Calu3 (cell line): ENCODE results near the gene CHSY3. TPM values are rescaled to one million over a fixed set of nuclear protein-coding genes. Genes with fewer than 3 reads are reported as not detected.
"Not testable (repeated sequence)": the region's sequence is repeated elsewhere in the genome, so short reads cannot be mapped to it uniquely, and the experiment has no call there.

Experiments
- BruUV-seq: library from RNA; stranded (reverse); fragments of 400-500 nt; replicated peaks from 2 replicates; lab custom pipeline; 2021; lab: Mats Ljungman, UMichigan
- CTCF ChIA-PET: fragments of 300-600 bp; sonication (Branson Sonifier 250); formaldehyde crosslinking; loops from one replicate; lab custom pipeline; 2022; ENCODE audit warnings: antibody characterized with exemption; lab: Charles Lee
- DNase-seq: peaks from one replicate; pipeline ENCODE4 v3.0.0; 2022
- H3K27ac Mint-ChIP-seq: one replicate; pipeline ENCODE4 v1.8.0; 2022; ENCODE audit warnings: mixed read lengths; ENCODE audit not compliant: unreplicated experiment
- H3K27me3 Mint-ChIP-seq: one replicate; pipeline ENCODE4 v1.8.0; 2022; ENCODE audit warnings: mixed read lengths; ENCODE audit not compliant: unreplicated experiment
- H3K36me3 Mint-ChIP-seq: one replicate; pipeline ENCODE4 v1.8.0; 2022; ENCODE audit warnings: mild to moderate bottlenecking, moderate library complexity, mixed read lengths; ENCODE audit not compliant: insufficient read depth, unreplicated experiment
- H3K4me1 Mint-ChIP-seq: one replicate; pipeline ENCODE4 v1.8.0; 2022; ENCODE audit warnings: mild to moderate bottlenecking, low read depth, mixed read lengths; ENCODE audit not compliant: unreplicated experiment
- H3K4me3 Mint-ChIP-seq: one replicate; pipeline ENCODE4 v1.8.0; 2022; ENCODE audit warnings: mild to moderate bottlenecking, low read depth, moderate library complexity, mixed read lengths; ENCODE audit not compliant: unreplicated experiment
- H3K9me3 Mint-ChIP-seq: one replicate; pipeline ENCODE4 v1.8.0; 2022; ENCODE audit warnings: low read depth, mixed read lengths; ENCODE audit not compliant: unreplicated experiment
- CTCF ChIP-seq: fragments of 200-600 bp; IDR thresholded peaks from one replicate; pipeline ENCODE4 v1.8.0; 2022; ENCODE audit warnings: antibody characterized with exemption; ENCODE audit not compliant: unreplicated experiment
- intact Hi-C: fragments of 100-400 bp; cut with micrococcal nuclease; formaldehyde crosslinking; loops from one replicate; pipeline ENCODE4 v1.10.0; 2022; ENCODE audit not compliant: unreplicated experiment
- total RNA-seq: library from RNA; stranded (reverse); gene quantifications from 2 replicates; pipeline ENCODE4 v1.2.3, GENCODE V29; 2022

The CHSY3 gene
- total RNA-seq, 1 experiment from 2014 or later = 1.5 TPM

- no TSS peak for BruUV-seq
- no peaks in the 10 kb centered on the region for H3K36me3 Mint-ChIP-seq
- CTCF ChIA-PET = no interaction called here
These were observed 312.0 kb downstream of the CHSY3 start for GRCh38 chr5:130216286-130216685.

GRCh38 chr5:130222573-130222972, 318.3 kb downstream of the CHSY3 start:
- H3K4me1 Mint-ChIP-seq = no peaks in the 10 kb centered on the region
- CTCF ChIA-PET = interaction anchor here (0.6 kb wide), 2 partner anchors 29 to 353 kb away, joined by 3 to 4 read pairs; no protein-coding TSS in a partner anchor
- no peak overlapping the region for H3K27ac Mint-ChIP-seq
- H3K9me3 Mint-ChIP-seq = no peaks in the 10 kb centered on the region
- no peak for DNase-seq
- no peak overlapping the region for H3K4me3 Mint-ChIP-seq
- no peaks in the 10 kb centered on the region for H3K36me3 Mint-ChIP-seq
- intact Hi-C loops = no loop called here
- no TSS peak for BruUV-seq
- H3K27me3 Mint-ChIP-seq = no peaks in the 10 kb centered on the region
- TF ChIP-seq CTCF = no peak

More at GRCh38 chr5:130216286-130216685, 312.0 kb downstream of the CHSY3 start:
- no peak for DNase-seq
- Mint-ChIP-seq H3K27me3 (no peaks in the 10 kb centered on the region), H3K4me1 (no peaks in the 10 kb centered on the region), H3K27ac (no peak overlapping the region), H3K9me3 (peaks cover 5% of the 10 kb centered on the region), H3K4me3 (no peak overlapping the region)
- intact Hi-C loops = no loop called here
- TF ChIP-seq CTCF = no peak

- H3K27me3 Mint-ChIP-seq, CTCF ChIA-PET, BruUV-seq, H3K4me3 Mint-ChIP-seq, H3K36me3 Mint-ChIP-seq, DNase-seq, H3K4me1 Mint-ChIP-seq, intact Hi-C loops, H3K9me3 Mint-ChIP-seq, H3K27ac Mint-ChIP-seq: not testable (repeated sequence)
These were observed 322.3 kb downstream of the CHSY3 start for GRCh38 chr5:130226556-130226955.

- Mint-ChIP-seq H3K36me3 (no peaks in the 10 kb centered on the region), H3K27me3 (no peaks in the 10 kb centered on the region), H3K4me3 (no peak overlapping the region), H3K4me1 (no peaks in the 10 kb centered on the region), H3K27ac (no peak overlapping the region), H3K9me3 (no peaks in the 10 kb centered on the region)
- BruUV-seq = no TSS peak
- DNase-seq = no peak
- intact Hi-C loops = no loop called here
- TF ChIP-seq CTCF = no peak
- CTCF ChIA-PET = no interaction called here
These were observed 323.4 kb downstream of the CHSY3 start for GRCh38 chr5:130227699-130228098.

GRCh38 chr5:130231786-130232185, 327.5 kb downstream of the CHSY3 start:
- no peak for DNase-seq
- no peak for TF ChIP-seq CTCF
- no peaks in the 10 kb centered on the region for H3K9me3 Mint-ChIP-seq
- no TSS peak for BruUV-seq
- no peaks in the 10 kb centered on the region for H3K36me3 Mint-ChIP-seq
- H3K4me3 Mint-ChIP-seq = no peak overlapping the region
- intact Hi-C loops = no loop called here
- CTCF ChIA-PET = no interaction called here
- no peaks in the 10 kb centered on the region for H3K4me1 Mint-ChIP-seq
- H3K27me3 Mint-ChIP-seq = no peaks in the 10 kb centered on the region
- no peak overlapping the region for H3K27ac Mint-ChIP-seq
